Subcutaneous abdominal adipose tissue (tissue), 5 donors: ENCODE measurements around the gene PPAN.

Experiments used
- H3K27ac ChIP-seq: one replicate; pipeline ENCODE4 v1.7.0; 2013; ENCODE audit warnings: low read depth, mild to moderate bottlenecking, inconsistent platforms, low read length, moderate library complexity
- H3K27me3 ChIP-seq, 5 donors: one replicate each; pipeline ENCODE4 v1.7.0; 2013; ENCODE audit warnings: low read length in 5 of 5, inconsistent platforms in 1 of 5; ENCODE audit not compliant: control insufficient read depth in 5 of 5, insufficient read depth in 4 of 5
- H3K36me3 ChIP-seq, 5 donors: one replicate each; pipeline ENCODE4 v1.7.0; 2013; ENCODE audit warnings: low read length in 5 of 5; ENCODE audit not compliant: control insufficient read depth in 5 of 5, insufficient read depth in 5 of 5
- H3K4me1 ChIP-seq, 5 donors: one replicate each; pipeline ENCODE4 v1.7.0; 2013; ENCODE audit warnings: low read length in 5 of 5, mild to moderate bottlenecking in 3 of 5, moderate library complexity in 1 of 5; ENCODE audit not compliant: control insufficient read depth in 5 of 5, insufficient read depth in 5 of 5
- H3K4me3 ChIP-seq, 5 donors: one replicate each; pipeline ENCODE4 v1.7.0; 2013; ENCODE audit warnings: low read length in 5 of 5, low read depth in 1 of 5
- H3K9ac ChIP-seq, 5 donors: one replicate each; pipeline ENCODE4 v1.7.0; 2013; ENCODE audit warnings: low read length in 5 of 5, mild to moderate bottlenecking in 4 of 5, moderate library complexity in 3 of 5
- H3K9me3 ChIP-seq, 5 donors: one replicate each; pipeline ENCODE4 v1.7.0; 2013; ENCODE audit warnings: low read length in 5 of 5; ENCODE audit not compliant: control insufficient read depth in 5 of 5
- donor health status: healthy.
- donor health status: healthy.
- donor health status: healthy.
- donor health status: healthy.
- donor health status: healthy.

The PPAN gene

DNA sequence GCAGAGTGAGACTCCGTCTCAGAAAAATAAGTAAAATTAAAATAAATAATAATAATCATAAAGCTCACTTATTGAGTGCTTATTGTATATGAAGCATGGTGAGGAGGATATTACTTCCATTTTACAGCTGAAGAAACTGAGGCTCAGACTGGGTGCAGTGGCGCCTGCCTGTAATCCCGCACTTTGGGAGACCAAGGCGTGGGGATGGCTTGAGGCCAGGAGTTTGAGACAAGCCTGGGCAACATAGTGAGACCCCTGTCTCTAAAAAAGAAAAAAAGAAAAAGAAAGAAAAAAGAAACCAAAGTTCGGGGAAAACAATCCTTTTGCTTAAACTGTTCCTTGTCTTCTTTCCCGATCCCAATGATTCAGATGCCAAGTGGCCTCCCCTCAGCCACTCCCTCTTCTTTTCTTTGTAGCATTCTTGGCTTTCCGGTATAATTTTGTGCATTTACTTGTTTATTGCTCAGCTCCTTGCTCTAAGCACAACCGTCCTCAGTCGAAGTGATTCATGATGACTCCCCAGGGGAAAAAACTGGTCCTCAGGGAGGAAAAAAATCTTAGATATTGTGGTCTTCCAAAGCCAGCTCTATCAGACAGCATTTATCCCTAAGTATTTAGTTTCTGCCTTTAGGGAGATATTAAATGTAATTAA, 14.5 kb downstream of the PPAN start:
- Histone ChIP-seq H3K9ac (peak overlapping the region in 4 of 5 donors; percentile 11 to 51 (median 19)), H3K27ac (peak overlapping the region; percentile 37), H3K4me3 (peak overlapping the region in 4 of 5 donors; percentile 11 to 39 (median 36)), H3K9me3 (no peaks in the 10 kb centered on the region), H3K36me3 (peaks cover 0 to 27% (median 22%) of the 10 kb centered on the region in 5 donors), H3K4me1 (peaks cover 4 to 26% (median 17%) of the 10 kb centered on the region in 5 donors), H3K27me3 (no peaks in the 10 kb centered on the region)

DNA sequence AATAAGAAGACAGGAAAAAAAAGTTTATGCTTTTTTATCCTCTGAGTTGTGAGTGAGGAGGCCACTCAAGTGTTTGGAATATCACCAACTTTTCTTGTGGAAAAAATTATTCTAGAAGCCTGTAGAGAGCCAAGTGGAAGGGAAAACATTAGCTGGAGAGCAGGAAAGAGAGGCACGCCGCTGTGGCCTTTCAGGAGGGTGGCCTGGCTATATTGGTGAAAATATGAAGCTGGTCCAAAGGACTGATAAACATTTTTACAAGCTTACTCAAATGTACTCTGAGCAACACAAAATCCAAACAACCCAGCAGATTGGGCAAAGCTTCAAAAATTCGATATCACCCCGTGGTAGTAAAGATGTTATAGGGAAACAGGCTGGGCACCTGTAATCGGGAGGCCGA, 15.9 kb downstream of the PPAN start:
- peak overlapping the region; percentile 16 for H3K27ac ChIP-seq

DNA sequence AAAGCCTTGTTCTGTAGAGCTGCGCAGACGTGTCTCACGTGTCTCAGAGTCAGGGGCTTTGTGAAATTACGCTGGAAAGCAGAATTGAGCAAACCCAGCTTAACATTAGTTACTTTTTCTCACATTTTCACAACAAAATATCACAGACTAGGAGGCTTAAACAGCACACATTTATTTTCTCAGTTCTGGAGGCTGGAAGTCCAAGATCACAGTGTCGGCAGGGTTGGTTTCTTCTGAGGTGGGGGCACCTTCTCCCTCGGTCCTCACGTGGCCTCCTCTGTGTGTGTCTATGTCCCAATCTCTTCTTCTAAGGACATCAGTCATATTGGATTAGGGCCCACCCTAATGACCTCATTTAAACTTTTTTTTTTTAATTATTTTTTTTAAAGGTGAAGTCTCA, 18.3 kb downstream of the PPAN start:
- Histone ChIP-seq H3K9ac (no peak overlapping the region), H3K4me1 (peaks cover 0 to 14% (median 9%) of the 10 kb centered on the region in 5 donors), H3K4me3 (no peak overlapping the region), H3K27ac (no peak overlapping the region), H3K9me3 (no peaks in the 10 kb centered on the region), H3K27me3 (no peaks in the 10 kb centered on the region), H3K36me3 (peaks cover 0 to 4% (median 4%) of the 10 kb centered on the region in 5 donors)

More for the DNA sequence above, 15.9 kb downstream of the PPAN start:
- Histone ChIP-seq H3K36me3 (peaks cover 0 to 13% (median 9%) of the 10 kb centered on the region in 5 donors), H3K9me3 (no peaks in the 10 kb centered on the region), H3K4me1 (peaks cover 4 to 26% (median 17%) of the 10 kb centered on the region in 5 donors), H3K4me3 (no peak overlapping the region), H3K27me3 (no peaks in the 10 kb centered on the region), H3K9ac (no peak overlapping the region)

DNA sequence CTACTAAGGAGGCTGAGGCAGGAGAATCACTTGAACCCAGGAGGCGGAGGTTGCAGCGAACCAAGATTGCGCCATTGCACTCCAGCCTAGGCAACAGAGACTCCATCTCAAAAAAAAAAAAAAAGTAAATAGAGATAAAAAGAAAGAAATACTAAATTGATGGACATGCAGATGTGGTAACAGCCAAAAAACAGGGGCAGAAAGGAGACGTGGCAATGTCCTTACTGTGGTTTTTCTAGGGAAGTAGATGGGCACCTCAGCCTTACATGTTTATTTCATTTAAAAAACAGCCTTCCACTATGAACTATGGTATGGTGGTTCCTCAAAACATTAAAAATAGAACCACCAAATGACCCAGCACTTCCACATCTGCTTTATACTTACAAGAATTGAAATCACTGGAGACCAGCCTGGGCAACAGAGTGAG, 20.1 kb downstream of the PPAN start:
- no peak overlapping the region for H3K27ac ChIP-seq
- H3K9me3 ChIP-seq, result no peaks in the 10 kb centered on the region
- H3K4me3 ChIP-seq, result no peak overlapping the region
- H3K27me3 ChIP-seq, result no peaks in the 10 kb centered on the region
- no peak overlapping the region for H3K9ac ChIP-seq
- peaks cover 0 to 12% (median 4%) of the 10 kb centered on the region in 5 donors for H3K36me3 ChIP-seq
- H3K4me1 ChIP-seq, result no peaks in the 10 kb centered on the region

DNA sequence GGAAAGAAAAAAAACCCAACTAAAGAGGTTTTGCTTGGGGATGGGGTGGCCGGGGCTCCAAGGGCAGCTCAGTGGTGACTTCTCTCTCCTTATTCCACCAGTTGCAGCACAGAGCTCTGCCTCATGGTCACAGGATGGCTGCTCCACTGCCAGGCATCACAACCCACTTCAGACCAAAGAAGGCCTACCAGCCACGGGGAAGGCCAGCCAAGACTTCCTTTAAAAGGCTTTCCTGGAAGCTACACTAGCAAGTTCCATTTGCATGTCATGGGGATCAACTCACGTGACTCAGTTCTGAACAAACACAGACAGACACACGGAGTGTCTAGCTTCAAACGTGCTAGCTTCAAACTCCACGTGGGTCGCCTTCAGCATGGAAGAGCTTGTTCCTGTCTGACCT, 26.7 kb downstream of the PPAN start:
- no peak overlapping the region for H3K27ac ChIP-seq
- no peak overlapping the region for H3K9ac ChIP-seq
- H3K27me3 ChIP-seq, result no peaks in the 10 kb centered on the region
- H3K4me1 ChIP-seq, result peaks cover 0 to 5% (median 0%) of the 10 kb centered on the region in 5 donors
- H3K36me3 ChIP-seq, result peaks cover 0 to 72% (median 52%) of the 10 kb centered on the region in 5 donors
- no peaks in the 10 kb centered on the region for H3K9me3 ChIP-seq
- H3K4me3 ChIP-seq, result no peak overlapping the region

DNA sequence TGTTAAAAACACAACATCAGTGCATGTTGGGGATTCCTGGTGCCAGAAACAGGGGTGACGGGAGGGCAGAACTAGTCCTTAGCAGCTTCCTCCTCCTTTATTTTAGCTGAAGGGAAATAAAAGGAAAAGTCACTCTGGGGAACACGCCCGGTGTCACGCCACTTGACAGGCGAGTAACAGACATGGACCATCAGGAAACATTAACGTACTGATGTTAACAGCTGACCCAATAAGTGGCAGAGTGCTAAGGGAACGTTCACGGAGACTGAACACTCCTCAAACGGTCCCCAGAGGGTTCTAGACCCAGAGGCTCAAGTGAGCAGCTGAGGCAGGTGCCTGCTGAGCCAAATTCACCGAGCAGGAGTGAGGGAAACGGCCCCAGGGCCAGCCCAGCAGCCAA, 27.4 kb downstream of the PPAN start:
- Histone ChIP-seq H3K4me3 (no peak overlapping the region), H3K27me3 (no peaks in the 10 kb centered on the region), H3K36me3 (peaks cover 0 to 75% (median 55%) of the 10 kb centered on the region in 5 donors), H3K9ac (no peak overlapping the region), H3K9me3 (no peaks in the 10 kb centered on the region), H3K4me1 (peaks cover 0 to 5% (median 0%) of the 10 kb centered on the region in 5 donors), H3K27ac (no peak overlapping the region)

DNA sequence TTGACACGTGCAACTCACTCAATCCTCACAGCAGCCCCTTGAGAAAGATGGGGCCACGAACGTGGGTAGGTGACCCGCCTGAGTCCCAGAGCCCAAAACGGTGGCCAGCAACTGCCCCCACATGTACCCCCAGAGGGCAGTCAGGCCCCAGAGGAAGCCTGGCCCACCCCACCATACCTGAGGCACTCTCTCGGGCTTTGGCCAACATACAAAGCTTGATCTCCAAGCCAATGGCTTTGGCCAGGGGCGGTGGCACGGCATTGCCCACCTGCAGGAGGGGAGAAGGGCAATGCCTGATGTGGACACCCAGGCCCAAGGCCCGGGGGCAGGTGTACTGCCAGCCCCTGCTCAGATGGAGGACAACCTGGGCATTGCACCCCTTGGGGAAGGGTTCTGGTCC, 27.9 kb downstream of the PPAN start:
- Histone ChIP-seq H3K9ac (no peak overlapping the region), H3K27ac (no peak overlapping the region), H3K4me3 (no peak overlapping the region), H3K27me3 (no peaks in the 10 kb centered on the region), H3K4me1 (peaks cover 0 to 5% (median 0%) of the 10 kb centered on the region in 5 donors), H3K36me3 (peaks cover 0 to 79% (median 59%) of the 10 kb centered on the region in 5 donors), H3K9me3 (no peaks in the 10 kb centered on the region)

DNA sequence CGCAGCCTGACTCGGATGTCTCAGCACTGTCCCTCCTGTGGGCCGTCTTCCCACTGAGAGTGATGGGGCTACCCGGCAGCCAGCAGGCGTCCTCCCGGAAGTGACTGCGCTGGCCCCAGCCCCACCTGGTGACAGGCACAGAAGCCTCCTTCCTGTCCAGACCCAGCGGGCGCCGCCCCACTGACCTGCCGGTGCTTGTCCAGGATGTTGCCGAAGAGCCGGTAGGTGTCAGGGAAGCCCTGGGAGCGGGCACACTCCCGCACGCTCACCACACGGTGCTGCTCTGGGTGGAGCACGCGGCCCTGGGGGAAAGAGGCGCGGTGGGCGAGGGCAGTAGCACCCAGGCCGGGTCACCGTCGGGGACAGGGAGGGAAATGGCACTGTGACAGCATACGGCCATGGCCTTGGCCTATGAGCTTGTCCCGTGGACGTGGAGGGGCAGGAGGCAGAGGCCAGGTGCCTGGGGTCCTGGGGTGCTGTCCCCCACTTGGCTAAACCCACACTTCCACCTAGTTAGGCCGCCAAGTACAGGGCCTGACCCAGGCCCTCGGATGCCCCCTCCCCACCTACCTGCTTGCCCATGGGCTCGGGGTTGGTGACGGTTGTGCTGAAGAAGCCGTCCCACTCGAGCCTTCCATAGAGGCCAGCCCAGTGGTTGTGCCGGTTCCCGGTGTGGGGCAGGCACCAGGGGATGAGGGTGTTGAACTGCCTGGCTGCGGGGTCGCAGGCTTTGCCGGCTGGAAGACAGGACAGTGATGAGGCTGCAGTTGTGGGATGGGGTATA, 29.6 kb downstream of the PPAN start:
- Histone ChIP-seq H3K36me3 (peaks cover 0 to 92% (median 74%) of the 10 kb centered on the region in 5 donors), H3K9ac (no peak overlapping the region)

DNA sequence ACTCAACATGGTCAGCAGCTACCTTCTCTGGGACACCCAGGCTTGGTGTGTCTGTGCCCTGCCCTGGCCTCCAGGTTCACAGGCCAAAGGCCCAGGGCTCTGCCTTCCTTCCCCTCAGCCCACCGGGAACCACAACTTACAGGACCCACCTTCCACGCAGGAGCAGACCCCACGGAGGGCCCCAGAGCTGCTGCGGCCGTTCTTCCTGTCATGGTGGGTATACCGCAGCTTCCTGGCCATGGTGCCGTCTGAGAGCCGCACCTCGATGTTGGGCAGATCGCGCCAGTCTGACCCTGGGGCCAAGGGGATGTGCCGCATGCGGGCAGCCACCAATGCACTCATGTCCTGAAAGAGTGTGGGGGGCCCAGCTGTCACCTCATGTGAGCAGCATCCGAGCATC, 30.8 kb downstream of the PPAN start:
- Histone ChIP-seq H3K36me3 (peaks cover 4 to 98% (median 85%) of the 10 kb centered on the region in 5 donors), H3K9me3 (no peaks in the 10 kb centered on the region), H3K27ac (no peak overlapping the region), H3K9ac (no peak overlapping the region), H3K27me3 (no peaks in the 10 kb centered on the region), H3K4me1 (peaks cover 0 to 5% (median 0%) of the 10 kb centered on the region in 5 donors), H3K4me3 (no peak overlapping the region)

More for the DNA sequence above, 29.6 kb downstream of the PPAN start:
- H3K4me3 ChIP-seq, result no peak overlapping the region
- no peak overlapping the region for H3K27ac ChIP-seq
- H3K9me3 ChIP-seq, result no peaks in the 10 kb centered on the region
- H3K4me1 ChIP-seq, result peaks cover 0 to 5% (median 0%) of the 10 kb centered on the region in 5 donors
- H3K27me3 ChIP-seq, result no peaks in the 10 kb centered on the region
